GM23338 (cell line): ENCODE measurements around the gene MPST. TPM values are rescaled to one million over a fixed set of nuclear protein-coding genes. Genes with fewer than 3 reads are reported as not detected.

Experiments
- ATAC-seq: fragments of 200-7000 bp; cut with Tn5 transposase; 3 replicates; pipeline ENCODE4 v1.9.1; 2020
- DNase-seq: peaks from one replicate; pipeline ENCODE4 v3.0.0-alpha.2; 2015; ENCODE audit warnings: low spot score
- H2AFZ ChIP-seq: fragments of 200-600 bp; sonication (generic); 2 replicates; pipeline ENCODE4 v1.8.0; 2016; ENCODE audit warnings: antibody characterized with exemption, mild to moderate bottlenecking, moderate library complexity
- H3F3A ChIP-seq: fragments of 200-600 bp; sonication (generic); replicated peaks from 2 replicates; pipeline ENCODE4 v1.8.0; 2017; ENCODE audit warnings: antibody characterized with exemption, mixed run types, low read depth
- H3K27ac ChIP-seq: fragments of 200-600 bp; sonication (generic); 2 replicates; pipeline ENCODE4 v1.6.1; 2016; ENCODE audit warnings: low read depth
- H3K27me3 ChIP-seq: fragments of 200-600 bp; sonication (generic); 2 replicates; pipeline ENCODE4 v1.8.0; 2016; ENCODE audit warnings: mild to moderate bottlenecking, mixed run types, moderate library complexity; ENCODE audit not compliant: insufficient read depth
- H3K36me3 ChIP-seq: fragments of 200-600 bp; sonication (generic); 2 replicates; pipeline ENCODE4 v1.8.0; 2016; ENCODE audit warnings: mild to moderate bottlenecking; ENCODE audit not compliant: insufficient read depth
- H3K4me1 ChIP-seq: fragments of 200-600 bp; sonication (generic); 2 replicates; pipeline ENCODE4 v1.8.0; 2016; ENCODE audit warnings: mild to moderate bottlenecking, moderate library complexity; ENCODE audit not compliant: insufficient read depth
- H3K4me2 ChIP-seq: fragments of 200-600 bp; sonication (generic); 2 replicates; pipeline ENCODE4 v1.7.1; 2017; ENCODE audit warnings: mixed run types
- H3K4me3 ChIP-seq: fragments of 200-600 bp; sonication (generic); 2 replicates; pipeline ENCODE4 v1.6.1; 2016; ENCODE audit warnings: mixed run types
- H3K79me2 ChIP-seq: fragments of 200-600 bp; sonication (generic); replicated peaks from 2 replicates; pipeline ENCODE4 v1.8.0; 2017; ENCODE audit warnings: mild to moderate bottlenecking; ENCODE audit not compliant: insufficient read depth
- H3K9me2 ChIP-seq: fragments of 200-600 bp; sonication (generic); 2 replicates; pipeline ENCODE4 v1.8.0; 2017; ENCODE audit not compliant: insufficient read depth
- H4K20me1 ChIP-seq: fragments of 200-600 bp; sonication (generic); replicated peaks from 2 replicates; pipeline ENCODE4 v1.8.0; 2017; ENCODE audit warnings: mild to moderate bottlenecking; ENCODE audit not compliant: insufficient read depth
- H3K27ac Mint-ChIP-seq: 2 replicates; pipeline ENCODE4 v1.8.0; 2020; ENCODE audit warnings: inconsistent platforms, mild to moderate bottlenecking, moderate library complexity, mixed read lengths
- H3K27me3 Mint-ChIP-seq: 3 replicates; pipeline ENCODE4 v1.8.0; 2022; ENCODE audit warnings: low read depth, mild to moderate bottlenecking, moderate library complexity, mixed read lengths, inconsistent platforms; ENCODE audit not compliant: insufficient read depth, poor library complexity
- H3K36me3 Mint-ChIP-seq: 3 replicates; pipeline ENCODE4 v1.8.0; 2021; ENCODE audit warnings: low read depth, mild to moderate bottlenecking, inconsistent platforms, moderate library complexity, mixed read lengths
- H3K4me1 Mint-ChIP-seq: 3 replicates; pipeline ENCODE4 v1.8.0; 2020; ENCODE audit warnings: mild to moderate bottlenecking, inconsistent platforms, mixed read lengths
- H3K4me3 Mint-ChIP-seq: 3 replicates; pipeline ENCODE4 v1.8.0; 2021; ENCODE audit warnings: moderate library complexity, mild to moderate bottlenecking, inconsistent platforms, mixed read lengths
- H3K9me3 Mint-ChIP-seq: 3 replicates; pipeline ENCODE4 v1.8.0; 2020; ENCODE audit warnings: moderate library complexity, mild to moderate bottlenecking, inconsistent platforms, mixed read lengths
- CREB1 ChIP-seq: fragments of 250-450 bp; sonication (Bioruptor Pico); IDR thresholded peaks from 2 replicates; pipeline ENCODE4 v1.5.0; 2020; ENCODE audit warnings: low read depth, mild to moderate bottlenecking, moderate library complexity
- CTCF ChIP-seq, 2 experiments: fragments of 200-600 bp in 1 of 2; sonication (generic) in 1 of 2; conservative IDR thresholded peaks; 2 replicates each; pipeline versions ENCODE4 v1.5.1 to v1.6.1; 2016 to 2017; ENCODE audit warnings: antibody characterized with exemption in 2 of 2, low read depth in 2 of 2, mild to moderate bottlenecking in 2 of 2, moderate library complexity in 1 of 2
- ETS1 ChIP-seq: IDR thresholded peaks from 2 replicates; pipeline ENCODE4 v1.6.1; 2016; ENCODE audit warnings: antibody characterized with exemption
- EZH2 ChIP-seq: fragments of 200-600 bp; sonication (generic); IDR thresholded peaks from one replicate; pipeline ENCODE4 v1.8.0; 2017; ENCODE audit warnings: antibody characterized with exemption, mild to moderate bottlenecking, low read depth; ENCODE audit not compliant: unreplicated experiment
- EZH2phosphoT487 ChIP-seq: fragments of 200-600 bp; sonication (generic); IDR thresholded peaks from one replicate; pipeline ENCODE4 v1.8.1; 2018; ENCODE audit warnings: antibody characterized with exemption; ENCODE audit not compliant: unreplicated experiment
- JUNB ChIP-seq: IDR thresholded peaks from one replicate; pipeline ENCODE4 v1.6.1; 2016; ENCODE audit warnings: antibody characterized with exemption; ENCODE audit not compliant: unreplicated experiment
- NANOG ChIP-seq: IDR thresholded peaks from 2 replicates; pipeline ENCODE4 v1.6.1; 2016; ENCODE audit warnings: antibody characterized with exemption, borderline replicate concordance
- POLR2AphosphoS5 ChIP-seq: IDR thresholded peaks from 2 replicates; pipeline ENCODE4 v1.6.1; 2016; ENCODE audit warnings: antibody characterized with exemption, low read depth
- ZNF114 ChIP-seq: fragments of 250-450 bp; sonication (Bioruptor Pico); IDR thresholded peaks from 2 replicates; pipeline ENCODE4 v1.5.0; 2020; ENCODE audit warnings: mild to moderate bottlenecking, moderate library complexity
- ZNF331 ChIP-seq: fragments of 250-450 bp; sonication (Bioruptor Pico); IDR thresholded peaks from 2 replicates; pipeline ENCODE4 v1.5.0; 2020; ENCODE audit warnings: low read depth, mild to moderate bottlenecking, moderate library complexity
- polyA plus RNA-seq: library from polyadenylated mRNA; unstranded; fragments of >200 nt; fragmentation: Nextera tagmentation; extraction: Ambion mirVana; gene quantifications from 2 replicates; pipeline ENCODE4 v1.2.1, GENCODE V29; 2016
- total RNA-seq: library from RNA; depleted of rRNA; stranded (reverse); fragments of >200 nt; shearing (Covaris generic); gene quantifications from 2 replicates; pipeline ENCODE4 v1.2.3, GENCODE V29; 2014
- TF ChIP-seq, protein P1 (sequence below): fragments of 250-450 bp; sonication (Bioruptor Pico); IDR thresholded peaks from 2 replicates; pipeline ENCODE4 v1.5.0; 2020; ENCODE audit warnings: mild to moderate bottlenecking, moderate library complexity

MPST gene
- total and polyA plus RNA-seq, 2 experiments from 2014 or later = 86.2 to 158 TPM

DNA sequence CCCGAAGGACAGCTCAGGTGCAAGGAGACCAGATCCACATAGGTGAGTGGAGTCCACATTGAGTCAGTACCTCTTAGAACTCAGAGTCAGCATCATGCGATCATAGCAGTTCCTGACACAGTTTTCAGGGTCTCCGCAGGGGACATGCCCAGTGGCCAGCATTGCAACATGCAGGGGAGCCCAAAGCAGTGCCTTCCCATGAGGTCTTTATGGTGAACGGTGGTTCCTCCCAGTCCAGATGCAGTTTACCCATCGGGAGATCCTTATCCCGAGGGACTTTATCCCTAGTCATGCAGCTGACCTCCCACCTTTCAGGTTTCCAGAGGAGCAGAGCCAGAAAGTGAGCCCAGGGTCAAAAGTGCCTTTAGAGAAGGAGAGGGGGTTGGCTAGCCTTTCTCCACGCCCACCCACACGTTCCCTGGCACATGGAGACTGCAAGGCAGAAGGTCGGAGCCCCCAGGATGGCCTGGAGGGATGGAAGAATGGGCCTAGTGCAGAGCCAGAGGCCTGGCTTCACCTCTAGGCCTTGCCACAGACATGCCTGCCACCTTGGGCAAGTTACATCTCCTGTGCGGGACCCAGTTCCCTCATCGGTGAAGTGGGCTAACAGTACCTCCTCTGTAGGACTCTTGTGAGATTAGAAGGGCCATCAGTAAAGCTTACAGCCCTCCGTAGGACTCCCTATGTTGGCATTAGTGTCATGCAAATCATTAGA lies 38.4 kb downstream of the MPST start:
- Histone ChIP-seq H2AFZ (no peak overlapping the region), H3K79me2 (no peaks in the 10 kb centered on the region), H3K27me3 (no peaks in the 10 kb centered on the region), H3K36me3 (no peaks in the 10 kb centered on the region; the same call in 1 of the 2 replicates), H3K27ac (no peak overlapping the region), H3K4me2 (no peak overlapping the region), H3K4me3 (no peak overlapping the region), H4K20me1 (0 out of 2 replicates have a peak, but pooled peaks cover 8% of the 10 kb centered on the region), H3K9me2 (no peaks in the 10 kb centered on the region), H3K4me1 (peaks cover 13% of the 10 kb centered on the region; the same call in 1 of the 2 replicates), H3F3A (no peaks in the 10 kb centered on the region)
- TF ChIP-seq JUNB (no peak), ZNF331 (CRISPR knock-in tag) (no peak), EZH2 (no peak), ZNF114 (CRISPR knock-in tag) (no peak), NANOG (no peak), ETS1 (no peak), CREB1 (CRISPR knock-in tag) (no peak), EZH2phosphoT487 (no peak), CTCF (conservative IDR thresholded peaks at IDR 0.05; ENCODE audit: low read depth in 2 of 2) (no peak), POLR2AphosphoS5 (no peak)
- TF ChIP-seq, protein P1, sequence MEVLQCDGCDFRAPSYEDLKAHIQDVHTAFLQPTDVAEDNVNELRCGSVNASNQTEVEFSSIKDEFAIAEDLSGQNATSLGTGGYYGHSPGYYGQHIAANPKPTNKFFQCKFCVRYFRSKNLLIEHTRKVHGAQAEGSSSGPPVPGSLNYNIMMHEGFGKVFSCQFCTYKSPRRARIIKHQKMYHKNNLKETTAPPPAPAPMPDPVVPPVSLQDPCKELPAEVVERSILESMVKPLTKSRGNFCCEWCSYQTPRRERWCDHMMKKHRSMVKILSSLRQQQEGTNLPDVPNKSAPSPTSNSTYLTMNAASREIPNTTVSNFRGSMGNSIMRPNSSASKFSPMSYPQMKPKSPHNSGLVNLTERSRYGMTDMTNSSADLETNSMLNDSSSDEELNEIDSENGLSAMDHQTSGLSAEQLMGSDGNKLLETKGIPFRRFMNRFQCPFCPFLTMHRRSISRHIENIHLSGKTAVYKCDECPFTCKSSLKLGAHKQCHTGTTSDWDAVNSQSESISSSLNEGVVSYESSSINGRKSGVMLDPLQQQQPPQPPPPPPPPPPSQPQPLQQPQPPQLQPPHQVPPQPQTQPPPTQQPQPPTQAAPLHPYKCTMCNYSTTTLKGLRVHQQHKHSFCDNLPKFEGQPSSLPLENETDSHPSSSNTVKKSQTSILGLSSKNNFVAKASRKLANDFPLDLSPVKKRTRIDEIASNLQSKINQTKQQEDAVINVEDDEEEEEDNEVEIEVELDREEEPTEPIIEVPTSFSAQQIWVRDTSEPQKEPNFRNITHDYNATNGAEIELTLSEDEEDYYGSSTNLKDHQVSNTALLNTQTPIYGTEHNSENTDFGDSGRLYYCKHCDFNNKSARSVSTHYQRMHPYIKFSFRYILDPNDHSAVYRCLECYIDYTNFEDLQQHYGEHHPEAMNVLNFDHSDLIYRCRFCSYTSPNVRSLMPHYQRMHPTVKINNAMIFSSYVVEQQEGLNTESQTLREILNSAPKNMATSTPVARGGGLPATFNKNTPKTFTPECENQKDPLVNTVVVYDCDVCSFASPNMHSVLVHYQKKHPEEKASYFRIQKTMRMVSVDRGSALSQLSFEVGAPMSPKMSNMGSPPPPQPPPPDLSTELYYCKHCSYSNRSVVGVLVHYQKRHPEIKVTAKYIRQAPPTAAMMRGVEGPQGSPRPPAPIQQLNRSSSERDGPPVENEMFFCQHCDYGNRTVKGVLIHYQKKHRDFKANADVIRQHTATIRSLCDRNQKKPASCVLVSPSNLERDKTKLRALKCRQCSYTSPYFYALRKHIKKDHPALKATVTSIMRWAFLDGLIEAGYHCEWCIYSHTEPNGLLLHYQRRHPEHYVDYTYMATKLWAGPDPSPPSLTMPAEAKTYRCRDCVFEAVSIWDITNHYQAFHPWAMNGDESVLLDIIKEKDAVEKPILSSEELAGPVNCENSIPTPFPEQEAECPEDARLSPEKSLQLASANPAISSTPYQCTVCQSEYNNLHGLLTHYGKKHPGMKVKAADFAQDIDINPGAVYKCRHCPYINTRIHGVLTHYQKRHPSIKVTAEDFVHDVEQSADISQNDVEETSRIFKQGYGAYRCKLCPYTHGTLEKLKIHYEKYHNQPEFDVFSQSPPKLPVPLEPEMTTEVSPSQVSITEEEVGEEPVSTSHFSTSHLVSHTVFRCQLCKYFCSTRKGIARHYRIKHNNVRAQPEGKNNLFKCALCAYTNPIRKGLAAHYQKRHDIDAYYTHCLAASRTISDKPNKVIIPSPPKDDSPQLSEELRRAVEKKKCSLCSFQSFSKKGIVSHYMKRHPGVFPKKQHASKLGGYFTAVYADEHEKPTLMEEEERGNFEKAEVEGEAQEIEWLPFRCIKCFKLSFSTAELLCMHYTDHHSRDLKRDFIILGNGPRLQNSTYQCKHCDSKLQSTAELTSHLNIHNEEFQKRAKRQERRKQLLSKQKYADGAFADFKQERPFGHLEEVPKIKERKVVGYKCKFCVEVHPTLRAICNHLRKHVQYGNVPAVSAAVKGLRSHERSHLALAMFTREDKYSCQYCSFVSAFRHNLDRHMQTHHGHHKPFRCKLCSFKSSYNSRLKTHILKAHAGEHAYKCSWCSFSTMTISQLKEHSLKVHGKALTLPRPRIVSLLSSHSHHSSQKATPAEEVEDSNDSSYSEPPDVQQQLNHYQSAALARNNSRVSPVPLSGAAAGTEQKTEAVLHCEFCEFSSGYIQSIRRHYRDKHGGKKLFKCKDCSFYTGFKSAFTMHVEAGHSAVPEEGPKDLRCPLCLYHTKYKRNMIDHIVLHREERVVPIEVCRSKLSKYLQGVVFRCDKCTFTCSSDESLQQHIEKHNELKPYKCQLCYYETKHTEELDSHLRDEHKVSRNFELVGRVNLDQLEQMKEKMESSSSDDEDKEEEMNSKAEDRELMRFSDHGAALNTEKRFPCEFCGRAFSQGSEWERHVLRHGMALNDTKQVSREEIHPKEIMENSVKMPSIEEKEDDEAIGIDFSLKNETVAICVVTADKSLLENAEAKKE = no peak
- Mint-ChIP-seq H3K36me3 (peaks cover 14% of the 10 kb centered on the region; the same call in 2 of the 3 replicates), H3K9me3 (no peaks in the 10 kb centered on the region), H3K27me3 (peaks cover 8% of the 10 kb centered on the region), H3K27ac (no peak overlapping the region), H3K4me3 (no peak overlapping the region), H3K4me1 (peaks cover 14% of the 10 kb centered on the region)
- ATAC-seq (no peak), DNase-seq (no peak)
